Renal cortex interstitium (tissue), 3 donors: ENCODE measurements around the gene CRTC1. TPM values are rescaled to one million over a fixed set of nuclear protein-coding genes. Genes with fewer than 3 reads are reported as not detected.

Experiments
- polyA plus RNA-seq, 3 donors: library from polyadenylated mRNA; unstranded; fragments of 120-200 nt; gene quantifications; one replicate each; pipeline ENCODE4 v1.2.1, GENCODE V29; 2013; ENCODE audit not compliant: insufficient read length in 3 of 3

Gene CRTC1
- polyA plus RNA-seq, 3 donors, result 15.4 to 27.1 (median 22.7) TPM

Other genes with a start within 250 kb of the CRTC1 start
- gene ISYNA1, start 245.5 kb upstream of the CRTC1 start, polyA plus RNA-seq, result 100 to 1,000 TPM; 104 to 133 (median 123) TPM
- gene ELL, start 161.6 kb upstream of the CRTC1 start, polyA plus RNA-seq, result 10 to 100 TPM in 2 of 3 donors, 1 to 10 TPM in 1; 8.4 to 13.3 (median 10.6) TPM
- gene FKBP8, start 140.1 kb upstream of the CRTC1 start, polyA plus RNA-seq, result 100 to 1,000 TPM; 133 to 212 (median 182) TPM
- 10 to 100 TPM; 48.0 to 67.6 (median 64.9) TPM for gene KXD1, start 125.8 kb upstream of the CRTC1 start, polyA plus RNA-seq
- 100 to 1,000 TPM; 782 to 892 (median 838) TPM for gene UBA52, start 111.8 kb upstream of the CRTC1 start, polyA plus RNA-seq
- gene REX1BD, start 94.9 kb upstream of the CRTC1 start, polyA plus RNA-seq, result 10 to 100 TPM; 19.9 to 47.1 (median 43.4) TPM
- gene CRLF1, start 76.9 kb upstream of the CRTC1 start, polyA plus RNA-seq, result 1 to 10 TPM; 2.6 to 5.8 (median 4.7) TPM
- 1 to 10 TPM; 1.6 to 3.9 (median 2.9) TPM for gene TMEM59L, start 70.8 kb upstream of the CRTC1 start, polyA plus RNA-seq
- 10 to 100 TPM in 1 of 3 donors, 1 to 10 TPM in 2; 4.7 to 11.4 (median 8.2) TPM for gene KLHL26, start 46.7 kb upstream of the CRTC1 start, polyA plus RNA-seq
- gene COMP, start 107.6 kb downstream of the CRTC1 start, polyA plus RNA-seq, result under 1 TPM; 0.13 to 0.76 (median 0.14) TPM
- gene UPF1, start 148.3 kb downstream of the CRTC1 start, polyA plus RNA-seq, result 10 to 100 TPM; 48.5 to 63.6 (median 57.5) TPM
- 1 to 10 TPM; 4.5 to 8.1 (median 7.2) TPM for gene CERS1, start 212.5 kb downstream of the CRTC1 start, polyA plus RNA-seq
- gene COPE, start 235.7 kb downstream of the CRTC1 start, polyA plus RNA-seq, result 100 to 1,000 TPM in 2 of 3 donors, 10 to 100 TPM in 1; 93.3 to 142 (median 113) TPM
- gene DDX49, start 236.0 kb downstream of the CRTC1 start, polyA plus RNA-seq, result 10 to 100 TPM; 34.6 to 53.5 (median 50.6) TPM